COLO829 (cell line): ENCODE data around the gene SH3GL1.

Experiments
- DNase-seq: peaks from one replicate; pipeline ENCODE4 v3.0.0; 2012; ENCODE audit warnings: low spot score

Gene SH3GL1

GRCh38 chr19:4400135-4400936 lies at the start of gene SH3GL1:
Gene SH3GL1, minus strand, starts transcription at chr19:4400547. Its CDS starts 179 bp downstream, at chr19:4400368.
- DNase-seq, result peak; percentile 91

DNA sequence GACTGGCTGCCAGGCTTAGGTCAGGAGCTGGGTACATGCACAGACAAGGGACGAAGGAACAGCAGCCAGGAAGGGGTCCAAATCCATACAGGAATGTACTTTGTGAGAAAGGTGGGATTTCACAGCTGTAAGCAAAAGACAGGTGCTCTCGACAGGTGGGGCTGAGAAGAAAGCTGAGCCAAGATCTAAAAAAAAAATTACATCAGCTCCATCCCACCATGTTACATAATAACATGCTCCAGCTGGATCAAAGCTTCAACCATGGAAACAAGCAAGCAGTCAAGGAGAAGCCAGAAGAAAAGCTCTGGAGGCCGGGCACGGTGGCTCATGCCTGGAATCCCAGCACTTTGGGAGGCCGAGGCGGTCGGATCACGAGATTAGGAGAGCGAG lies 49.3 kb upstream of the SH3GL1 start:
- no peak for DNase-seq

- no peak for DNase-seq
These were observed 48.8 kb upstream of the SH3GL1 start for GRCh38 chr19:4449022-4449638.

GRCh38 chr19:4448147-4448985 lies 48.0 kb upstream of the SH3GL1 start:
- no peak for DNase-seq

DNA sequence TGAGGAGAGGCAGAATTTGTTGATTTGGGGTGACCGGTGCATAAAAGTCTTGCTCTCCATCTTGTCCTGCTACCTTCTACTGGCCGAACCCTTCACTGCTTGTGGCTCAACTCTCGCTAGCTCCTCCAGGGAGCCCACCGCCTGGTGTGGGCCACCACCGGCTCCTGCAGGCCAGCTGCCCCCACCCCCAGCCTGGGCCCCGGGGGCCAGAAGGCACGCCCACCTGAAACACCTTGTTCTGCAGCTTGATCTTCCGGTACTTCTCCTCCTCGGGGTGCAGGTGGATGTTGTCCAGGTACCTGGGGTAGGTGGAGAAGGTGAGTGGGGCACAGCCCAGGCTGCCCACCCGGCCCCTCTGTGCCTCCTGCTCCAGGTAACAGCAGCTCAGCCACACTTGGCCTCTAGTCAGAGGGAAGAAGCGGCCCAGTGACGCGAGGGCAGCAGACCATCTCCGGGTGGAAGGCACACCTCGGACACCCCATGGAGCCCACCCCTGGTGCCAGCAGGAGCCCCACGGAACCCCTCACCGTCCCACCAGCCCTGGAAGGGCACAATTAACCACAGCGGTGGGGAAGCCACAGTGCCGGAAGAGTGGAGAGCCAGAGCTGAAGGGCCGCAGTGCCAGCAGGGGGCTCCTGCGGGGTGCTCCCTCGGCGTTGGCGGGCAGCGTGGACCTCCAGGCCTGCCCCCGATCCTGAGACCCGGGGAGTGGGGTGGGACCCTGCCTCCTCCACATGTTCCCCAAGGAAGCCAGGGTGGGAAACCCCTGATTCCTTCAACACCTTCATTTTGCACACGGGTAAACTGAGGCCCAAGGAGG lies 47.2 kb upstream of the SH3GL1 start:
- DNase-seq, result no peak

DNA sequence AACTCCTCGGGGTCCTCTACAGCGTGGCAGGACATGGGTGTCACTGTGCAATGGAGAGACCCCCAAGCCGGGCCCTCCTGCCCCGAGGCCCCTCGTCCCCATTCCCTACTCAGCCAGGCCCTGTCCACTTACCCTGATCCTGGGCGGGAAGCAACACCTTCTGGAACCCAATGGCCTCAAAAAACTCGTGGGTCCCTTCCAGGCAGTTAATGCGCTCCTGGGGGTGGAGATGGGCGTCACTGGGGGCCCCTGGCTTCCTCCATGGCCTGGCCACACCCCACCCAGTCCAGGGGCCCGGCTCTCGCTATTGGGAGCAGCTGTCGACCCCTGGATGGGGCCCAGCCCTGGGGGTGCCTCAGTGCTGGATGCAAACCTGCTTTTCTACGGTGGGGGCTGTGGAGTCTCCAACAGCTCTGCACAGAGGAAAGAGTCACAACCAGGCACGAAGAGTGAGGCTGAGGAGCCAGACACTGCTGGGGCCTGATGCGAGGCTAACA lies 46.4 kb upstream of the SH3GL1 start:
- no peak for DNase-seq

DNA sequence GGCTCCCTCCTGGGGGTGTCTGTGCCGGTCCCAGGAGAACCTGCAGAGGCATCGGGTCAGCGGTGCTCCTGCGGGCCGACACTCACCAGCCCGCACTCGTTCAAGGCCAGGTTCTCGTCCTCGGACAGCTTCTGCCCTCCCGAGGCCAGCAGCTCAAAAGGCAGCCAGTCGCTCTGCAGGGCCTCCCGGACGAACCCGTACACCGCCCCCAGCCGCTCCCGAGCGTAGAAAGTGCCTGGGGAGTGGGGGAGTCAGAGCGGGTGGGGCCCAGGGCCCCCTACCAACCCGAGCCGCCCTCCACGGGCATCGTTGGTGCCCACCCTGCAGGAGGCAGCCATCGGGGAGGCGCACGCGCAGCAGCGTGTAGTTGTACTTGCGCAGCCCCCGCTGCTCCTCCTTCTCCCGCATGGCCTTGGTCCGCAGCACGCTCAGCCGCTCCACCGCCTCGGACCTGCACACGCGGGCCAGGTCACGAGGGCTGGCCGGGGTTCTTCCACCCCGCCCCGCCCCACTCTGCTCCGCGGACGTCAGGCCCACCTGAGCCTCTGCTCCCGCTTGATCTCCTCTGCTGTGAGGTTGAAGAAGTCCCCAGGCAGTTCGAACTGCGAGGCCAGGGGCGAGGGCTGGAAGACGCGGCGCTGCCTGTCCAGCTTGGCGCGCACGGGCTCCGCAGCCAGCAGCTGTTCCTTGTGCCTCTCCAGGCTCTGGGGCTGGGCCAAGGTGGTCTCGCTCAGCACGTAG lies 45.8 kb upstream of the SH3GL1 start:
- no peak for DNase-seq

- no peak for DNase-seq
These were observed 44.7 kb upstream of the SH3GL1 start for GRCh38 chr19:4444765-4445741.

DNA sequence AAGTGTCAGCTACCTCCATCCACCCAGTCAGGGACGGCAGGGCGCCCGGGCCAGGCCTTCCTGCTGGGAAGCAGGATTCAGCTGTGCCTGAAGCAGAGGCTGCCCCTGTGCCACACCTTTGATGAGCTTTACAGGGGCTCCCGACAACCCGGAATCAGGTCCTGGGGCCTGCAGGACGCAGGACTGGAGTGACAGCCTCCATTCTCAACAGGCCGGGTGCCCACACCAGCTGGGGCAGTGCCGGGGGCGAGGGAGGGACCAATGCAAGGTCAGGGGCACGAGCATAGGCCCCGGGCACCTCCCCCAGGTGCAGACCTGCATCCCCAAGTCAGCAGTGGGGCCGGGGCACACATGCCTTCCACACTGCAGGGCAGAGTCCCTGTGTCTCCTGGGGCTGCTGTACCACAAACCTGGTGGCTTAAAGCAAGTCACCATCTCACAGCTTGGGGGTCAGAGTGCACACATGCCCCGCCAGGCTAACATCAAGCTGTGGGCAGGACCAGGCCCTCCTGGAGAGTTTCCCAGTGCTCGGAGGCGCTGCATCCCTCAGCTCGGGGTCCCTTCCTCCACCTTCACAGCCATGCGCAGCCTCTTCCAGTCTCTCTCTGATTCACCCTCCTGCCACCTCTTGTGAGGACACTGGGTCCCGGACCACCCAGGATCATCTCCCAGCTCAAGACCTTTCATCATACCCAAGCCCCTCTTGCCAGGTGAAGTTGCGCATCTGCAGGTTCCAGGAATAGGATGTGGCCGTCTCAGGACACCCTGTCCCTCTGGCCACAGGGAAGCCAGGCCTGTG lies 43.8 kb upstream of the SH3GL1 start:
- DNase-seq, result no peak

- no peak for DNase-seq
These were observed 42.8 kb upstream of the SH3GL1 start for GRCh38 chr19:4443188-4443587.

GRCh38 chr19:4442819-4443146 lies 42.4 kb upstream of the SH3GL1 start:
- DNase-seq, result no peak

DNA sequence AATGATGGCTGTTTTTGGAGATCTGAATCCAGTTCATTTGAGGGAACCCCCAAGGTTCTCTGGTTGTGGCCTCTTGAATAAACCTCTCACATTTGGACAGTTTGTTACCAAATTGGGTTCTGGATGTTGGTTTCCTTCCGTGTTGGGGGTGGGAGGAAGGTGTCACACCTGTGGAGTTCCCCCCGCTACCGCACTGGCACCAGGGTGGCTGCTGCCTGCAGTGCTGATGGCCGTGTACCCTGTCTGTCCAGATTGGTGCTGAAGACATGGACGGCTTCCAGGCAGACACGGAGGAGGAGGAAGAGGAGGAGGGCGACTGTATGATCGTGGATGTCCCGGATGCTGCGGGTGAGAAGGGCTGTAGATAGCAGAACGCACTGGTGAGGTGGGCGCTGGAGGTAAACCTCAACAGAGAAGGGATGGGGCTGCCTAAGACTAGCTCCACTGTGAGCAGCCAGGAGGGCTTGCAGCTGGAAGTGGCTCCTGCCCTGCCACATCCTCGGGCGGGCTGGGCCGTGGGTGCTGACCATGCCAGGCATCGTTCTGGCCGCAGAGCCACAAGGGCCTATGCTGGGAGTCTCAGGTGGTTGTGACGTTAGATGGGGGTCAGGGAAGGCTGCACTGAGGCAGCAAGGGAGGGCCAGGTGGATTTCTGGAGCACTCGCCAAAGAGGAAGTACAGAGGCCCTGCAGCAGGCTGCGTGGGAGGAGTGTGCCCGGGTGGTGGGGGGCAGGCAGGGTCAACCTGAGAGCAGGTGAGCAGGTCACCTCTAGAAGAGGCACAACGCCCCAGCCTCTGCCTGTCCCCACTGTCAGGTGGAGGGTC lies 41.9 kb upstream of the SH3GL1 start:
- DNase-seq, result no peak

GRCh38 chr19:4439243-4439642 lies 38.9 kb upstream of the SH3GL1 start:
- no peak for DNase-seq

DNA sequence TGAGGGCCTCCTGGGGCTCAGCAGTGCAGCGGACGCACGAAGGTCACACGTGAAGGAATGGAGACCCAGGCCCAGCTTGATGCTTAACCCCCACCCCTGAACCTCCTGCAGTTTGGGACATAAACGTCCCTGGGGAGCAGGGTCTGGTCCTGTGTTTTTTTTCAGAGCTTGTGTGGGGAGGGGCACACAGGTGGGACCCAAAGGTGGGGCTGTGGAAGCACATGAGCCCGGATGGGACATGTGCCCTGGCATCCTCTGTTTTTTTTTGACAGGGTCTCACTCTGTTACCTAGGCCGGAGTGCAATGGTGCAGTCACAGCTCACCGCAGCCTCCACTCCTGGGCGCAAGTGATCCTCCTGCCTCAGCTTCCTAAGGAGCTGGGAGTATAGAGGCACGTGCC lies 36.8 kb upstream of the SH3GL1 start:
- DNase-seq, result no peak

DNA sequence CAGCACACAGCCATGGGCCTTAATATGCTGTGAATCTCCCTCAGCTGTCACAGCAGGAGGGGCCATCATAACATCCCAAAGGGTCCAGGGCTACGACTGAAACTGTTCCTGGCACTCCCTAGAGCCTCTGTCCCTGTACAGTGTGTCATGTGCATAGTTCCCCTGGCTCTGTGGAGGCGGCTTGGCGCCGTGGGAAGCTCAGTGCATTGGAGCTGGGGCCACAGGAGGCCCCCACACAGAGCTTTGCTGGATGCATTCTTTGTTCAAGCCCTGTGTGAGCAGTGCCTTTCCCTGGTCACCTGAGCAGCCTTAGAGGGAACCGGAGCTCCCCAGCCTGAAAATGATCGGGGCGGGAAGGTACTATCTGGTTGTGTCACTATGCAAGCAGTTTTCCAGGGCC lies 35.9 kb upstream of the SH3GL1 start:
- no peak for DNase-seq

DNA sequence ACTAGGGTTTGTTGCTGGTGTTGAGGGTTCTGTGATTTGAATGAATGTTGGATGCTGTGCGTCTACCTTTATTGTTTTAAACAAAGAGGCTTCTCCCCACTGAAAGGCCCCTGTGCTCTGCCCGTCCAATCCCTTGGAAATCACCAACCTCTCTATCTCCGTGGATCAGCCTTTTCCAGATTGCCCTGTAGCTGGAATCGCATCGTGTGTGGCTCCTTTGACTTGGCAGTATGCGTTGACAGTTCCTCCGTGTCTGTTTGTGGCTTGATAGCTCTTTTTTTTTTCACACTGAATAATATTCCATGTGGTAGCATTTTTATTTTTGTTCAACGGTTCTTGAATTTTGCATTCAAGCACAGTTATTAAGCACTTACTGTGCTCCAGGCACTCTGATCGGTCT lies 34.0 kb upstream of the SH3GL1 start:
- DNase-seq, result no peak

DNA sequence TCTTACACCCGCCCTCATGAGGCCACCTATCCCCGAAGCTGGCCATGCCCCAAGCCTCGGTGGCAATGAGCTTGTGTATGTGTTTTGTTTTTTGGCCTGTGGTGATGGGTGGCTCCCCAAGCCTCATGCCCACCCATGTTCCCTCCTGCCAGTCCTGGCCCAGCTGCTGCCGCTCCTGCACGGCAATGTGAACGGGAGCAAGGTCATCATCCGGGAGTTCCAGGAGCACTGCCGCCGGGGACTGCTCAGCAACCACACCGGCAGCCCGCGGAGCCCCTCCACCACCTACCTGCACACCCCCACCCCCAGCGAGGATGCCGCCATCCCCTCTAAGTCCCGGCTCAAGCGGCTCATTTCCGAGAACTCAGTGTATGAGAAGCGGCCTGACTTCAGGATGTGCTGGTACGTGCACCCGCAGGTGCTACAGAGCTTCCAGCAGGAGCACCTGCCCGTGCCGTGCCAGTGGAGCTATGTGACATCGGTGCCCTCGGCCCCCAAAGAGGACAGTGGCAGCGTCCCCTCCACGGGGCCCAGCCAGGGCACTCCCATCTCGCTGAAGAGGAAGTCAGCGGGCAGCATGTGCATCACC lies 32.7 kb upstream of the SH3GL1 start:
- no peak for DNase-seq
